NCI-H2029 treated with DMSO at 0.1 percent for 48 hours (cell line): ENCODE data around the gene GAPDHS.

Experiments
- DNase-seq: peaks from one replicate; lab custom pipeline; 2025; lab: John Stamatoyannopoulos, UW

The GAPDHS gene

DNA sequence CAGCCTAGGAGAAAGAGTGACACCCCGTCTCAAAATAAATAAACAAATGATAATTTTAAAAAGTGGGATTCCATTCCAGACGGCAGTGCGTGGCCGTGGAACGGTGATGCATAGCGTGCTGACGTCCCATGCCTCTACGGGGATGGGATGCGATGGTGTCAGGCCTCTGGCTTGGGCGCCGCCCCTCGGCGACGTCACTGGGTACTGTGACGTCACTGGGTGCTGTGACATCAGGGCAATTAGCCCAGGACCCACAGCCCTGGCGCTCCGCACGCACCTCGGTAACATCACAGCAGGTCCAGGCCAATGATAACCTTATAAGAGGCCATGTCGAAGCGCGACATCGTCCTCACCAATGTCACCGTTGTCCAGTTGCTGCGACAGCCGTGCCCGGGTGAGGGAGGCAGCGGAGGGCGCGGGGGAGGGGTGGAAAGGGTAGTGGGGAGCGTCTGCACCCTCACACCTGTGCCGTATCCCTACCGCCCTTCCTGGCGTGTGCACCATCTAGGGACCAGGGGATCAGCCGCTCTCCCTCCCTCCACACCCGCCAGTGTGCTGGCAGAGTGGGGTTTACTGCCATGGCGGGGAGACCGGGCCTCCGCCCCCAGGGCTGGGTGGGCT, at the start of gene GAPDHS:
Gene GAPDHS, plus strand, starts transcription at position 256 of the 621 bp plus-strand sequence. Its CDS starts 72 bp downstream, at position 328.
- DNase-seq, result no peak

DNA sequence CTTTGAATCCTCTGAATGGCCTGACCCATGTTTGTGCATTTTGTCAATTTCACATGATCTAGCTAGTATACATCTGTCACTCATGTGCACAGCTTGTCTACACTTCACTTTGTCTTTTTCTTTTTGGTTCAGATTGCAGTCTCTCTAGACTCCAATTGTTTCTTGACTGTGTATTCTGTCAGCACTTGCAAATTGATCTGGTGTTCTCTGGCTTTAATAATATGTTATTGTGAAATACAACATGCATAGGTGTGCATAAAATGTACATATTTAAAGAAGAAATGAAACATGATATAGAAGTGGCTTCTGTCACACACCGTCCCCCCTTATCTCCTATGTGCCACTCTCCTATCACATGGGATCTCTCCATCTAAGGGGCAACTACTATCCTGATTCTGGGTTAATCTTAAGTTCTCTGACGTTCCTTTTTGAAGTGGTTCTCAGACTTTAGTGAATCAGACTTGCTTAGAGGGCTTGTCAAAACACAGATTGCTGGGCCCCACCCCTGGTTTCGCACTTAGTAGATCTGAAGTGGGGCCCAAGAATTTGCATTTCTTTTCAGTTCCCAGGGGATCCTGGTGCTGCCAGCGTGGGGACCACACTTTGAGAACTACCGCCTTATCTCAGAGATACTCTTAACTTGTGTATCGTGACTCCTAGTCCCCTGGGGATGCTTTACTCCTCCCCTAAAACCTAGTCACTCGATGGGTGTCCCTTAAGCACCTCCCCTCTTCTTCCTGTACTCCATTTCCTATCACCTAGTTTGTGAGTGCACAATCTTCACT, 48.8 kb upstream of the GAPDHS start:
- DNase-seq, result no peak

DNA sequence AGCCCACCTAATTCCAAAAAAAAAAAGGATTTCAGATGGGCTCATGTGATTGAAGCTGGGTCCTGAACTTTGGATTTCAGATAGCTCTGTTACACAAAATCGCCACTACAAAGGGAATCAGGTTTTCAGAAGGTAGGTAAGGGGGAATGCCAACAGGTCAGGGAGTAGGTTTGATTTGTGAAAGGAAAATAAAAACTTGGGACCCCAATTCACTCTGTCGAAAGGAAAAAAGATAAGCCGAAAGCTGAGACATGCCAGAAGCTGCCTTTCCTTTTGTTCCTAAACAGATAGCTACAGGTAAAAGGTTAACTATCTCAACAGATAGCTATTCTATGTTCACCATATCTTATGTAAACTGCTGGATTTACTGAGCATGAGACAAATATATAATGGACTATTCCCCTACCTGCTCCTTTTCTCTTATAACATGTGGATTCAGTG, 47.0 kb upstream of the GAPDHS start:
- no peak for DNase-seq

DNA sequence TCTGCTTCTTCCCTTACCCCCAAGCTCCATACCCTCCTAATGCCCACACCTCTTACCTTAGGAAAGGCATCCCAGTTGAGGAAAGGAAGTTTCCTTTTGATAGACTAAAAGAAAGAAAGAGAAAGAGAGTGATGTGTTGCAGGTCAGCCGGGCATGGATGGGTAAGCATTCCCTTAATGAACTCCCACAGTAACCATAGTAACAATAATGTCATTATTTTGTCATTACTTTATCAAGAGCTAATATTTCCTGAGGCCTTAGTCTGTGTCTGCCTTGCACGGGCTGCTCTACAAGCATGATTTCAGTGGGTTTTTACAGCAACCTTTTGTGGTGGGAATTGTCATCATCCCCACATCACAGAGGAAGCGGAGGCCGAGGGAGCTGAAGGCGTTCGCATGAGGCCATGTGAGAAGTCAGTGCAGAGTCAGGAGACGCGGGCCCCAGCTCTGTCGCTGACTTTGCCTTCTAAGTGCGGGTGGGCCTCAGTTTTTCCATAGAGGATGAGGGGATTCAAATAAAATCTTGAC, 45.5 kb upstream of the GAPDHS start:
- DNase-seq, result no peak

DNA sequence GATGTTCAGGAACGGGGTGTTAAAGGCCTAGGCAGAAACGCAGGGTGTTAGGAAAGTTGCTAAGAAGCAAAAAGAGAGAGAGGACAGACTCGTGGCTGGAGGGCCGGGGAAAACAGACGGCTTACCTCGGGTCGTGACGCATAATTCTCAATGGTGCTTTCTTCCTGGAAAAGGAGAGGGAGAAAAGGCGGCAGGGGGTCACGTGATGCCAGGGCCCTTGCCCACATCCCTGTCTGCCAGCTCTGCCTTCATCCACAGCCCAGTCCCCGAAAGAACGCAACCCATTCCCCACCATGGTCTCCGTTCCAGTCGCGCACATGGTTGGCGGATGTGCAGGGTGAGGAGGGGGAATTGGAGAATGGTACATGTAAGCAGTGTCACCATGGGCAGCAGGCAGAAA, 44.6 kb upstream of the GAPDHS start:
- DNase-seq, result no peak

DNA sequence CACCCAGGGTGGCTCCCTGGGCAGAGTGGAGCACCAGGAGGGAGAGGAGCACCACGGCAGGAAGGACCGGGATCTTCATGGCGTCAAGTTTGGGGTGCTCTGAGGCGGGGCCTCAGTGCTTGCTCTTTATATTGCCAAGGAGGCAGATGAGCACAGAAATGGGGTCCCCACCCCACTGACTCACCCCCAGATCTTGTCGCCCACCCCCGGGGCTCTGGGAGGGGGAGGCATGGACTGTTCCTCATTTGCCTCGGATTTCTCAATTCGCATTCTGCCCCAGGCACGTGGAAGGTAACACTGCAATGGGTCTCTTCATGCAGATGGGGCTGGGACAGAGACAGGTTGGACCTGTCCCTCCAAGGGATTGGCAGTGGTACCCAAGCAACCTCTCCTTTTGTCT, 42.9 kb upstream of the GAPDHS start, which contains the start of gene KRTDAP:
Gene KRTDAP, minus strand, starts transcription at position 101 of the 400 bp plus-strand sequence. Its CDS starts 22 bp downstream, at position 79.
- no peak for DNase-seq

DNA sequence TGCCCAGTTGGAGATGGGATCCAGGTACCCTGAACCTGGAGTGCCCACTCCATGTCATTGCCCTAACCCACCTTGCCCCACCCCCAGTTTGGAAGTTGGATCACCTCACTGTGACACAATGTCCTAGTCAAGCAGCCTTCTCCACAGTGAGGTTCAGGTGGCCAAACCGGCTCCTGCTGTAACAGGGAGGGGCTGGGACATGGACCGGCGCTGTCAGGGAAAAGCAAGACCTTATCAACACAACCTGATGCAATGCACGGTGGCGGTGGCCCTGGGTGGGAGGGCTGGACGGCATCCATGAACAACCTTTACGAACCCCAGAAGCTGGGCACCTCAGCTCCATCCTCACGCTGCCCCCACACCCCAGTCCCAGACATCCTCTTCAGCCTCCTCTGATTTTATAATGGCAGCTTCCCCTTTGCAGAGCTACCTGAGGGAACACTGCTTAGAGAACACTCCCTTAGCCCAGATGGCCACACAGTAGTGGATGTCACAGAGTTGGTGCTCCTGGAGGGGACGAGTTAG, 41.4 kb upstream of the GAPDHS start:
- DNase-seq, result no peak

DNA sequence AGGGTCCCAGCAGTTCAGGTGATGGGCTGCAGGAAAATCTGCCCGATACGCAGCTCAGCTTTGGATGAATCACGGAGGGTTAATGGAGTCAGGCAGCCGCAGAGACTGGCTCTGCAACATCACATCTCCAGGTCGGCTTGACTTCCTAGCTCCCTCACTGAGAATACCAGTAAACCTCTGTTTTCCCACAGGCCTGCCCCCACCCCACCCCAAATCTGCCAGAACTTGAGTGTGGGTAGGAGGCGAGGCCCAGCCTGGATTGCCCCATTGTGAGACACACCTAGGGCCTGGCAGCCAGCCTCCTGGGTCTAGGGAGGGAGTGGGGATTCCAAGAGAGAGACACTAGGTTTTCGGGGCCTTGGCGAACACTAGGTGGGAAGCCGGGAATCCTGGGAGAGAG, 39.3 kb upstream of the GAPDHS start:
- DNase-seq, result no peak

DNA sequence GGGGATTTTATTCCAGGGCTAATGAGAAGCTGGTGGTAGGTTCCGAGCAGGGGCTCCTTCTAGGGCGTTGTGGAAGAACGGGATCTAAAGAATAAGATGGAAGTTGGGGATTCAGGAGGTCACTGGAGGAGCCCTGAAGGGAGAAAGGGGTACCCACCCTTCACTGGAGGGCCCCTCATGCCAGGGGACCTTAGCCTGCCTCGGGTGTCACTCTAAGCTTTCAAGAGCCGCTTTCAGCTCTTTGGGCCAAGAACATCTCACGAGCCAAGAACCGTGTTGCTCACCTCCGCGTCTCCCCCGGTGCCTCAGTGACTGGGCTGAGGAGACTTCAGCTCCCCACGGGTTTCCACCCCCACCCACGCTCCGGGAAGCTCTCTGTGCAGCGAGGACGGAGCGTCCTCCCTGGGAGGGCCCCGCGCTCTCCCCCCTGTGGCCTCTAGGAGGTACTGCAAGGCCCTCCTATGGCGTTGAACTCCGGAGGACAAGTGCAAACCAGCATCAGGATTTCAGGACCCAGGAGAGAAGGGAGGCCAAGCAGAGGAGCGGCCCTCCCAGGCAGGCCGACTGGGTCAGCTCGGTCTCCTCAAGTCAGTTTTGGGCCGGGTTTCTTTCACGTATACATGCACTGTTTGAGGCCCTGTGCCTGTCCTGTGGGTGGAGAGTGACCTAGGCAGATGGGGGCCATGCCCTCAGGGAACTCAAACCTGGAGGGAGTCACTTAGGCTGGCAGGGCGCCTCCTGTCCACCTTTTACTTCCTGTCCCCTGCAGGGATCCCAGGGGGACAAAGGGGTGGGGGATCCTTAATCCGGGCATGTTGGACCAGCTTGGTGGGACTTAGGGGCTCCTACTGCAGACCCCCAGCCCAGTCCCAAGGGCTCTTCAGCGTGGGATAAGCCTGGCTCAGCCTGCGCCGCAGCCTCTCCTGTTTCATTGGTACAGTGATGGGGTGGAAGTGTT, 37.9 kb upstream of the GAPDHS start:
- DNase-seq, result peak; percentile 17

DNA sequence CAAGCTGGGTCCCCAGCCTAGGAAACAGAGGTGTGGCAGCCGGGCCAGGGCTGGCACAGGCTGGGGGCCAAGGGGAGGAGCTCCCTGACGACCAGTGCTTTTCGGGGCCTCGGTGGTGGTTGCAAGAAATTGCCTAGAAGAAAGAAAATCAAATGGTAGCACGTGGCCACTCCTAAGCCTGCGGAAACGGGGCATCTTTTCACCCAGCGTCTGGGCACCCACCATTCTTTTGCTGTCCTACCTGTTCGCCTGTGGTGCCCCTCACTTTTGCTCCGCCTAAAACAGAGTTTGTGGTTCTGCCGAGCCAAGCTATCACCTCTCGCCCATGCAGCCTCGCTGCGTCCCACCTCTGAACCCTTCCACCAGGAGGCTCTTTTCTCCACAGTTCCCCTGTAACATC, 35.9 kb upstream of the GAPDHS start:
- DNase-seq, result no peak

DNA sequence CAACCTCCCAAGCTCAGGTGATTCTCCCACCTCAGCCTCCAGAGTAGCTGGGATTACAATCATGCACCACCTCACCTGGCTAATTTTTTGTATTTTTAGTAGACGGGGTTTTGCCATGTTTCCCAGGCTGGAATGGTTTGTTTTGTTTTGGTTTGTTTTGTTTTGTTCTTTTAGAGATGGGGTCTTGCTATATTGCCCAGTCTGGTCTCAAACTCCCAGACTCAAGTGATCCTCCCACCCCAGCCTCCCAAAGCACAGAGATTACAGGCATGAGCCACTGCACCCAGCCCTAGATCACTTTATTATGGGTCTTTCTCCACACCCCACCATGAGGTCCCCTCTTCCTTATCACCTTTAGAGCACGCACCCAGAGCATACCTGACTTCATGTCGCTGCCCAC, 35.0 kb upstream of the GAPDHS start:
- no peak for DNase-seq

DNA sequence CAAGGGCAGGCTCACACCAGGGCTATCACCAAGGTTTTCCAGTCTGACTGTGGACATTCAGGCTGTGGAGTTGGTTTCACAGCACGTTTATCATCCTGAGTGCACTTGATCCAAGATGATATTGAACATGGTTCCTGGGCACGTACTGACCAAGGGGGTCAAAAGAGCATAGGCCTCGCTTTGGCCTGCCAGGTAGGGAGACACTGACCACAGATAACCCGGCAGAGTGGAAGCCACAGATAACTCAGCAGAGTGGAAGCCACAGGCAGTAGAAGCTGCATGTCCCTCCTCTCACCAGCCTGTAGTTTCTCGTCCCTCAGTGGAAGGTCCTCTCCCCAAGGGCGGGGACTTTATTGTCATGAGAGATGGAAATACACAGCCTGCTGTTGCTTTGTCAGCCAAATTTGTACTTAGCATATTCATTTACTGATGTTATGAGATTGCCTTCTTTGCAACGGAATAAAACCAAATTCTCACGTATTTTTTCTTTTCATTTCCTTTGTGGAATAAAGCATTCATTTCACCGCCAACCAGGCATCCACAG, 34.2 kb upstream of the GAPDHS start:
- no peak for DNase-seq

DNA sequence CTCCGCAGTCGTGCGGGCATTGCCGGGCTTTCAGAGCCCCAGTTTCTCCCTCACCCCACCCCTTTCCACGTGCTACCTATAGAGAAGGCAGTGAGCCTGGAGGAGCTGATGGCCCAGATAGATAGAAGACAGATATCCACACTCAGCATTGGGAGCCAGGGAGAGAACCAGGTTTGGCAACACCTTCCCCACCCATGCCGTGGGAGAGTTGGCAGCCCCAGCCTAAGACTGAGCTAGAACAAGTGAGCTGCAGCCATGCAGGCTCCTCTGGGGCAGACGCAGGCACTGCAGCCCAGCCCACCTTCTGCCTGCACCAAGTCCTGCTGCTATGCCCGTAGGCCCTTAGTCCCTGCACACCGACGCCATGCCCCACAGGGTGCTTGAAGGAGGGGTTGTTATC, 32.6 kb upstream of the GAPDHS start:
- no peak for DNase-seq

DNA sequence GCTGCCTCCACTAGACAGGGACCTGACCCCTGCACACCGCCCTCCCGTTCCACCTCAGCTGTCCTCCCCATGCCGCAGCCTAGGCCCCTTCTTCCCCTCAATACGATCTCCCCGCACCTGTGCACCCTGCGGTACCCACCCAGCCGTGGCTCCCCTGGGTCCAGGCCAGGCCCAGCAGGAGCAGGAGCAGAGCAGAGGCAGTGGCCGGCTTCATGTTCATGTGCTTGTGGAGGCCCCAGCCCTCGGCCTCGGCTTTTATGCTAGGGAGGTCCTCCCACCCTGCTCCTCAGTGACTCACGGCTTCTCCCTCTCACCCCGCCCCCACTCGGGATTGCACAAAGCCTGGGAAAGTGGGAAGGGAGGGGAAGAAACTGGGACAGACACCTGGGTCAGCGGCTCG, 31.6 kb upstream of the GAPDHS start:
- DNase-seq, result no peak

DNA sequence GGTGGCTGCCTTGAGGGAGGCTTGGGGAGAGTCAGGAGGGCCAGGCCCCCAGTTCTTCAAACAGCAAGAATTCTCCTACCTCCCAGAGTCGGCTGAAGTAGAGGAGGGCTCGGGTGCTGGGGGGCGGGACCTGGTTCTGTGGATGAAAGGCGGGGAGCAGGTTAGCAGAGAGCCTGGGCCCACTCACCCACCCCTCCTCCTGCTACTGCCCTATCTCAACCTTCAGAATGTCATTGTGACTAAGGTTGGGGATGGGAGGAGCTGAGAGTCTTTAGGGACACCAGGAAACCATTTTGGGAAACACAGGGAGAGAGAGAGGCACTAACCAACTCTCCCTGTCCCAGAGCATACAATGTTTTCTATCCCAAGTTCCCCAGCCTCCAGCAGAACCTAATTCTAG, 30.5 kb upstream of the GAPDHS start:
- no peak for DNase-seq

DNA sequence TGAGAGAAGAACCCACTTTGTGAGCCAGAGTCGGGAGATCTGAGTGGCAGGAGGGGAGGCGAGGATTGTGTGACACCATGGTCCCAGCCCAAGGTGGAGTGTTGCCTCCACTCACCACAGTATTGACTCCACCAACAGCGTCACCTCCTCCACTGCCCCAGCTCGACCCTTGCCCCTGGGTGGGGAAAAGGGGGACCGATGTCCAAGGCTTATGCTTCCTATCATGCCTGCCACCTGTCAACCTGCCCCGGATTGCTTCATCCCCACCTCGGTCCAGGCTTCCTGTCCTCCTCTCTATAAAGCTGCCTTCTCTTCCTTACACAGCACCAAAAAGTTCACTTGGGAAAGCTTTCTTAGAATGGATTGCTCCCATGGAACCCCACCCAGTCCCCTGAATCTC, 27.2 kb upstream of the GAPDHS start:
- no peak for DNase-seq

DNA sequence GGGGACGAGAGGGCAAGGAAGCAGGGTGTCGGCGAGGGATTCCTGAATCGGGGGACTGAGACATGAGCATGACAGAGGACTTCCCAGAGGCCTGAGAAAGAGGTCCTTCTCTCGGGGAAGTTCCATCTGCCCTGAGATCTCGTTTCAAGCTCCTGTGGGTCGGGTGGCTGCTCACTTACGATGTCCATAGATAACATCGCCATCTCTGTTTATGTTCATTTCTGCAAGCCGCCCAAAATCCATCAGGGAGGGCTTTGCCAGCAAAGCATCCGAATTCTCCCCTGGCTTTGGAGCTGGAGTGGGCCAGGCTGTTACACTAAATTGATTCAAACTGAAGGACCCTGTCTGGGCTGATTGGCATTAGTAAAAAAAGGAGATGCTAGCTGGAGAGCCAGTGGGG, 25.7 kb upstream of the GAPDHS start:
- DNase-seq, result no peak

DNA sequence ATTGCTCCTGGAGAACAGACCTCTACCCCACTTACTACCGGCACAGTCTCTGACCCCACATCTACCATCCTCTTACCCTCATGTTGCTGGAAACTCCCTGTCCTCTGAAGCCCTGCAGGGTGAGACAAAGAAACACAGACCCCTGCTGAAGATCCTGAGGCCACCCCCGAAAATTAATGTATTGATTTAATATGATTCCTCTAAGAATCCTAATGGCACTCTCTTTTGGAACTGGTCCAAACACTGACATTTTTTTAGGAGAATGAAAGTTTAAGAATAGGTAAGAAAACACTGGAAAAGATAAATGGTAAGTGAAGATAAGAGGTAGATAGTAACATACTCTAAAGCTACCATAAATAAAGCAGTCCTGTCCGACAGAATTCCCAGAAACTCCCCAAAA, 25.1 kb upstream of the GAPDHS start:
- no peak for DNase-seq

DNA sequence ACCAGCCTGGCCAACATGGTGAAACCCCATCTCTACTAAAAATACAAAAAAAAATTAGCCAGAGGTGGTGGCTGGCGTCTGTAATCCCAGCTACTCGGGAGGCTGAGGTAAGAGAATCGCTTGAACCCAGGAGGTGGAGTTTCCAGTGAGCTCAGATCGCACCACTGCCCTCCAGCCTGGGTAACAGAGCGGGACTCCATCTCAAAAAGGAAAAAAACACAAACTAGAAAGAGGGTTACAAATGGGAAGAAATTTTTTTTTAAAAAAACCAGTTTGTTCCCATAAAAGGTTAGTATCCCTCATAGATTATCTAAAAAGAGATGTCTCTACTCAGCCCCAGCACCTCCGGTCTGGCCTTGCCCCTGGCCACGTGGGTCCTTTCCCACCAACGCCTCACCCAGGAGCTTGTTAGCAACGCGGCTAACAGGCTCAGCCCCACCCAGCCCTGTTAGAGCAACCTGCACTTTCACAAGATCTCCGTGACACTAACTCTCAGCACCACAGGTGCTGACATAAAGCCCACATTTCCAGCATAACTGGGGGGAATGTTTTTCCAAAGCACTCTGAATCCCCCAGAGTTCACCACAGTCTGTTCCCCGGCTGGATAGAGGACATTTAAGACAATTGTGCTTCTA, 24.1 kb upstream of the GAPDHS start:
- no peak for DNase-seq

DNA sequence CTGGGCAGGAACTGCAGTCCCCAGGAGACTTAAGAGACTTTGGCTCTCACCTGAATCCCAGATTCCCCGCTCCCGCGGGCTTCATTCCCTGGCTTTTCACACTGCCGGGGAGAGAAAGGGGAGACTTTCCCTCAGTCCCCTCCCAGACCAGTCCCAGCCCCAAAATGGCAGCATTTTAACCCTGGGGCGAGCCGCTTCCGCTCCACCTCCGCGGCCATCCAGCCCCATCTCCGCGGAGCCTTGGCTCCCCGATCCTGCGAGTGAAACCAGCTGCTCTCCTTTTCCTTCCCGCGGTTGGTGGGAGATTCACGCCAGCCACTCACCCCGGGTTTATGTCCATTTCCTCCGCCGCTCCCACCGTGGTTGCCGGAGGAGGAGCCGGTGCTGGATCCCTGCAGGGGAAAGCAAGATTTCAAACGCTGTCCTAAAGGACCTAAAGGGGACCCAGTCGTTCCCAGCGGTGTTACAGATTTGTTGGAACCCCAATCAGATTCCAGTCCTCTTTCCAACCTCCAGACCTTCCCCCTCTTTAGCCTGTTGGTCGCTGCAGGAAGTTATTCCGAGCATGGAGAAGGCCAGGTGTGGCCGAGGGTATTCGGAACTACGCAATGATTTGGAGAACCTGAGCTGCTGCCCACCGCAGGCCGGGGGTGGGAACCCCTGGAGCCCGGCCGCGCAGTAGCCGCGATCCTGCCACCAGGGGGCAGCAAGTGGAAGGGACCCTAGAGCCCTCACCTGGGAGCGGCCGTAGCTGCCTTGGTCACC, 23.2 kb upstream of the GAPDHS start:
- no peak for DNase-seq

DNA sequence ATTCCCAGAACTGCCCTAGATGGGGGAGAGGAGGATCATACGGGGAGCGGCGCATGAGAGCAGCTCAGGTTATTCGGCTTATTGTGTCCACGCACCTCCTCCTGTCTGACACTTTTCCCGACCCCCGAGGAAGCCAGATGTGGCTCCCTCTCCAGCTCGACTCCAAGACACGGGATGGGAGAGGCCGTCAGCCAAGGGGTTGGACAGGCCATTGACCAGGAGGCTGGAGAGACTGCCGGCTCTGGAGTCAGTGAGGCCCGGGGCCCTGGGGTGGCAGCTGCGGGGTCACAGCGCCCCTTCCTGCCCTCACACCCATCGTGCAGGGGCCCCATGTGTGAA, 22.7 kb upstream of the GAPDHS start:
- no peak for DNase-seq
